ENCODE data around the gene PRADC1.

Gene PRADC1

DNA sequence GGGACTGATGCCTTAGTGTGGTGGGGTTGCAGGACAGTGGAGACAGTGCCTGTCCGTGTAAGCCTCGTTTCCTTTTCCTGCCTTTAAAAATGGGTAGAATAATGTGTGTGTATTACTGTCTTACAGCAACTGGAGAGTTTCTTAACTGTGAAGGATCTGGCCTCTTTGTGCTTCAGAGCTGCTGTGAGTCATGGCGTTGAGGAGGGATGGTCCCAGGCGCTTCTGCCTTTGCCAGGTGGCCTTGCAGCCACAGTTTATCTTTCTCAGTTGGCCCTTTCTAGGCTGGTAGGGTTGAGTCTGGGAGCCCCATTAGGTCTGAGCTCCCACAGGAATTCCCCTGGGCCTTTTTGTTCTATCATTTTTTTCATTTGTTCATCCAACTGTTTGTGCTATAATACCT lies 9.2 kb downstream of the PRADC1 start:
- DNase-seq (ENCODE audit: low read depth), result no peak
- TF ChIP-seq, protein P1, sequence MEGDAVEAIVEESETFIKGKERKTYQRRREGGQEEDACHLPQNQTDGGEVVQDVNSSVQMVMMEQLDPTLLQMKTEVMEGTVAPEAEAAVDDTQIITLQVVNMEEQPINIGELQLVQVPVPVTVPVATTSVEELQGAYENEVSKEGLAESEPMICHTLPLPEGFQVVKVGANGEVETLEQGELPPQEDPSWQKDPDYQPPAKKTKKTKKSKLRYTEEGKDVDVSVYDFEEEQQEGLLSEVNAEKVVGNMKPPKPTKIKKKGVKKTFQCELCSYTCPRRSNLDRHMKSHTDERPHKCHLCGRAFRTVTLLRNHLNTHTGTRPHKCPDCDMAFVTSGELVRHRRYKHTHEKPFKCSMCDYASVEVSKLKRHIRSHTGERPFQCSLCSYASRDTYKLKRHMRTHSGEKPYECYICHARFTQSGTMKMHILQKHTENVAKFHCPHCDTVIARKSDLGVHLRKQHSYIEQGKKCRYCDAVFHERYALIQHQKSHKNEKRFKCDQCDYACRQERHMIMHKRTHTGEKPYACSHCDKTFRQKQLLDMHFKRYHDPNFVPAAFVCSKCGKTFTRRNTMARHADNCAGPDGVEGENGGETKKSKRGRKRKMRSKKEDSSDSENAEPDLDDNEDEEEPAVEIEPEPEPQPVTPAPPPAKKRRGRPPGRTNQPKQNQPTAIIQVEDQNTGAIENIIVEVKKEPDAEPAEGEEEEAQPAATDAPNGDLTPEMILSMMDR (IDR thresholded peaks at IDR 0.05; ENCODE audit: insufficient read depth, low read depth, low read length, missing control alignments), result no peak
- no peak overlapping the region for H3K4me3 ChIP-seq (ENCODE audit: low read depth, low read length)

- H3K4me3 ChIP-seq (ENCODE audit: low read depth, low read length), result no peak overlapping the region
- TF ChIP-seq, protein P1 (IDR thresholded peaks at IDR 0.05; ENCODE audit: insufficient read depth, low read depth, low read length, missing control alignments), result no peak
- DNase-seq (ENCODE audit: low read depth), result no peak
Observed at GRCh38 chr2:73218298-73218697, 14.7 kb downstream of the PRADC1 start.

GRCh38 chr2:73217826-73218225 lies 15.2 kb downstream of the PRADC1 start:
- TF ChIP-seq, protein P1 (IDR thresholded peaks at IDR 0.05; ENCODE audit: insufficient read depth, low read depth, low read length, missing control alignments), result no peak
- no peak for DNase-seq (ENCODE audit: low read depth)
- no peak overlapping the region for H3K4me3 ChIP-seq (ENCODE audit: low read depth, low read length)

DNA sequence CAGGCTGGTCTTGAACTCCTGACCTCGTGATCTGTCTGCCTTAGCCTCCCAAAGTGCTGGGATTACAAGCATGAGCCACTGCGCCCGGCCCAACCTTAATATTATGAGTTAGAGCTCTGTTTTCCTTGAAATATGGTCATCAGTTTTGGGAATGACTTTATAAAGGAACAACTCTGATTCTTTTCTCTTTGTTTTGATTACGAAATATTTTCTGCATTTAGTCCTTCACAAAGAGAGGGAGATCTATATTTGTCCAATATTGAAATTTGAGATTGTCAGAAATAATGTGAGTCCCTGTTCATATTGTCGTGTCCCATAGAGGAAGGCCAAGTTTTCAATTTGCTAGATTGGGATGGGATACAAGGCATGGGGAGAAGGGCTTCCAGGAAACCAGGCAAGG lies 15.9 kb downstream of the PRADC1 start:
- TF ChIP-seq, protein P1 (IDR thresholded peaks at IDR 0.05; ENCODE audit: insufficient read depth, low read depth, low read length, missing control alignments), result no peak
- DNase-seq (ENCODE audit: low read depth), result no peak

DNA sequence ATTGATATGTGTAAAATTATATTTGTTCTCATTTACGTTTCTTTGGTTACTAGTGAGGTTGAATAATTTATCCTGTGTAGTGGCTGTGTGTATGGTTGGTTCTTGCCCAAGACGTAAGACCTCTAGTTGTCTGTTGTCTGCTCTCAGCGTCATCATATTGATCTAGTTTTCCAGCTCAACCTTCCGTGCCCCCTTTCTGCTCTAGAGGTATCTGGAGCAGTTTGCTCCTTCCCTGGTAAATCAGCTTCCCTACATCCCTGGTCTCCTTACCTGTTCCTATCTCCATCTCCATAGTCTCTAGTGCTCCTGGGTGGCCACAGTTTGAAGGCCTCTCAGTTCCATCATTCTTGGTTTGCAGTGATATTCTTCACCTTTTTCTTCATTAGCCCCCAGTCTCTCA lies 17.8 kb downstream of the PRADC1 start:
- DNase-seq (ENCODE audit: low read depth), result no peak
- peak overlapping the region; percentile 88 for H3K4me3 ChIP-seq (ENCODE audit: low read depth, low read length)
- TF ChIP-seq, protein P1 (IDR thresholded peaks at IDR 0.05; ENCODE audit: insufficient read depth, low read depth, low read length, missing control alignments), result no peak

More for the DNA sequence above, 15.9 kb downstream of the PRADC1 start:
- no peak overlapping the region for H3K4me3 ChIP-seq (ENCODE audit: low read depth, low read length)

DNA sequence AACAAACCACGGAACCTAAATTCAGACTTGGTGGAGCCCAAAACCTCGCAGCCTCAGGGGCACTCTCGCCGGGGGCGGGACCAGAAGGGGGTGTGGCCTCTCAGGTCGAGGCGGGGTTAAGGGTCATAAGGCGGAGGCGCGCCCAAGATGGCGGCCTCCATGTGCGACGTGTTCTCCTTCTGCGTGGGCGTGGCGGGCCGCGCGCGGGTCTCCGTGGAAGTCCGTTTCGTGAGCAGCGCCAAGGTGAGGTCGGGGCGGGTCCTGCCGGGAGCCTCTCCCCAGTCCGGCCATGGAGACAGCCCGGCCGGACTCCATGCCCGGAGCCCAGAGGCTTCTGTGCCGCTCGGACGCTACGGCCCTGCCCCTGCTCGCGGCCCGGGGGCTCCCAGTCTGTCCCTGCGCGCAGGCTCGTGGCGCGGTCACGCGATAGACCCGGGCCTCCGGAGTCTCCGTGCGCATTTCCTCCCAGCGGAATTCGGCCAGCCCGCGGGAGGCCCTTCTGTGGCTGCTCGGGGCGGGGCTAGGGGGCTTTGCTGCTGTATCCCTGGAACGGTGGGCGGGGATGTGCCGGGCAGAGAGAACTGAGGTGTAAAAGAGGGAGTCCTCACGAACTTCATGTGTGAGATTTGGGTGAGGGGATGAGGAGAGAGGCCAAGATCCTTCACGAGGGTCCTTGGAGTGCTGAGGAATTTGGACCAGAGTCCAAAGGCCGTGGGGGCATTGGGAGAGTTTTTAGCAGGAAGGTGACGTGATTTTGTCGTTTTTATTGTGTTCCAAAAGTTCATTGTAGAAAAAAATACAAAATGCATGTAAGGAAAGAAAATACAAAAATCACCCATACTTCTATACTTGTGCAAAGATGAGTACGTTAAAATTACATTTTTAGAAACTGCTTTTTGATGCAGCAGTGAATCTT lies 18.7 kb downstream of the PRADC1 start, which contains the start of gene SMYD5:
Gene SMYD5, plus strand, starts transcription at position 126 of the 916 bp plus-strand sequence. Its CDS starts 22 bp downstream, at position 148.
- H3K4me3 ChIP-seq (ENCODE audit: low read depth, low read length), result peak within 1 kb of the TSS; percentile 88
- peak; percentile 92 for DNase-seq (ENCODE audit: low read depth)
- TF ChIP-seq, protein P1 (IDR thresholded peaks at IDR 0.05; ENCODE audit: insufficient read depth, low read depth, low read length, missing control alignments), result no peak
